Smooth muscle cell (in vitro differentiated cells): ENCODE data around the gene CNOT1. TPM values are rescaled to one million over a fixed set of nuclear protein-coding genes. Genes with fewer than 3 reads are reported as not detected.

ENCODE experiments used
- DNase-seq: peaks from one replicate; lab custom pipeline; 2025; ENCODE audit not compliant: unreplicated experiment; lab: John Stamatoyannopoulos, UW
- H2AFZ ChIP-seq: fragments of 200-600 bp; sonication (generic); 2 replicates; pipeline ENCODE4 v1.6.0; 2016; ENCODE audit warnings: antibody characterized with exemption, low read depth, mild to moderate bottlenecking
- H3F3A ChIP-seq: fragments of 200-600 bp; sonication (generic); 2 replicates; pipeline ENCODE4 v1.6.0; 2017; ENCODE audit warnings: antibody characterized with exemption, low read depth
- H3K27ac ChIP-seq: fragments of 200-600 bp; sonication (generic); 2 replicates; pipeline ENCODE4 v1.5.1; 2016; ENCODE audit warnings: low read depth, mild to moderate bottlenecking
- H3K27me3 ChIP-seq: fragments of 200-600 bp; sonication (generic); 2 replicates; pipeline ENCODE4 v1.6.1; 2016; ENCODE audit warnings: low read depth, mild to moderate bottlenecking
- H3K36me3 ChIP-seq: fragments of 200-600 bp; sonication (generic); 2 replicates; pipeline ENCODE4 v1.5.1; 2016; ENCODE audit warnings: low read depth
- H3K4me1 ChIP-seq: fragments of 200-600 bp; sonication (generic); 2 replicates; pipeline ENCODE4 v1.5.1; 2016; ENCODE audit warnings: low read depth
- H3K4me2 ChIP-seq: fragments of 200-600 bp; sonication (generic); 2 replicates; pipeline ENCODE4 v1.6.0; 2016; ENCODE audit warnings: mild to moderate bottlenecking
- H3K4me3 ChIP-seq: fragments of 200-600 bp; sonication (generic); 2 replicates; pipeline ENCODE4 v1.5.1; 2016; ENCODE audit warnings: mild to moderate bottlenecking
- H3K79me2 ChIP-seq: fragments of 200-600 bp; sonication (generic); 2 replicates; pipeline ENCODE4 v1.6.0; 2016; ENCODE audit warnings: low read depth, mild to moderate bottlenecking
- H3K9ac ChIP-seq: fragments of 200-600 bp; sonication (generic); 2 replicates; pipeline ENCODE4 v1.6.0; 2016; ENCODE audit warnings: low read depth
- H3K9me3 ChIP-seq: fragments of 200-600 bp; sonication (generic); replicated peaks from 2 replicates; pipeline ENCODE4 v1.5.1; 2016; ENCODE audit warnings: low read depth
- H4K20me1 ChIP-seq: fragments of 200-600 bp; sonication (generic); 2 replicates; pipeline ENCODE4 v1.6.0; 2016; ENCODE audit warnings: low read depth
- whole genome bisulfite sequencing: methylation state at CpG from one replicate; pipeline ENCODE4 v1.1.7; 2016; ENCODE audit warnings: low lambda C conversion rate; 5-methylcytosine and 5-hydroxymethylcytosine counted together
- polyA plus RNA-seq: library from polyadenylated mRNA; unstranded; fragments of >200 nt; fragmentation: Nextera tagmentation; extraction: Ambion mirVana; gene quantifications from 2 replicates; pipeline ENCODE4 v1.2.1, GENCODE V29; 2016
- total RNA-seq: library from RNA; depleted of rRNA; stranded (reverse); fragments of >200 nt; gene quantifications from 2 replicates; pipeline ENCODE4 v1.2.3, GENCODE V29; 2014
- TF ChIP-seq, protein P1 (sequence below): fragments of 200-600 bp; sonication (generic); IDR thresholded peaks from 2 replicates; pipeline ENCODE4 v1.5.1; 2017; ENCODE audit warnings: borderline replicate concordance, mild to moderate bottlenecking, antibody characterized with exemption; ENCODE audit not compliant: insufficient read depth, poor library complexity, severe bottlenecking

CNOT1 gene
- total and polyA plus RNA-seq, 2 experiments from 2014 or later: 42.6 to 88.4 TPM

DNA sequence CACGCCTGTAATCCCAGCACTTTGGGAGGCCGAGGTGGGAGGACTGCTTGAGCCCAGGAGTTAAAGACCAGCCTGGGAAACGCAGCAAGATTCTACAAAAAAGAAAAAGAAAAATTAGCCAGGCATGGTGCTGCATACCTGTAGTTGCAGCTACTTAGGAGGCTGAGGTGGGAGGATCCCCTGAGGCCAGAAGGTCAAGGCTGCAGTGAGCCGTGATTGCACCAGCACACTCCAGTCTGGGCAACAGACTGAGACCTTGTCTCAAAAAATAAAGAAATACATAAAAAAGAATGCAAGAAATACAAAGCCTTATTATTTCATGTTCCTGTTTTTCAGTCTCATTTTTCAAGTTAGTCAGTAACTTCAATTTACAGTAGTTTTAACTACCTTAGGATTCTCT, 5.9 kb upstream of the CNOT1 start:
- TF ChIP-seq, protein P1, sequence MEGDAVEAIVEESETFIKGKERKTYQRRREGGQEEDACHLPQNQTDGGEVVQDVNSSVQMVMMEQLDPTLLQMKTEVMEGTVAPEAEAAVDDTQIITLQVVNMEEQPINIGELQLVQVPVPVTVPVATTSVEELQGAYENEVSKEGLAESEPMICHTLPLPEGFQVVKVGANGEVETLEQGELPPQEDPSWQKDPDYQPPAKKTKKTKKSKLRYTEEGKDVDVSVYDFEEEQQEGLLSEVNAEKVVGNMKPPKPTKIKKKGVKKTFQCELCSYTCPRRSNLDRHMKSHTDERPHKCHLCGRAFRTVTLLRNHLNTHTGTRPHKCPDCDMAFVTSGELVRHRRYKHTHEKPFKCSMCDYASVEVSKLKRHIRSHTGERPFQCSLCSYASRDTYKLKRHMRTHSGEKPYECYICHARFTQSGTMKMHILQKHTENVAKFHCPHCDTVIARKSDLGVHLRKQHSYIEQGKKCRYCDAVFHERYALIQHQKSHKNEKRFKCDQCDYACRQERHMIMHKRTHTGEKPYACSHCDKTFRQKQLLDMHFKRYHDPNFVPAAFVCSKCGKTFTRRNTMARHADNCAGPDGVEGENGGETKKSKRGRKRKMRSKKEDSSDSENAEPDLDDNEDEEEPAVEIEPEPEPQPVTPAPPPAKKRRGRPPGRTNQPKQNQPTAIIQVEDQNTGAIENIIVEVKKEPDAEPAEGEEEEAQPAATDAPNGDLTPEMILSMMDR: no peak
- no peaks in the 10 kb centered on the region for H3K36me3 ChIP-seq

DNA sequence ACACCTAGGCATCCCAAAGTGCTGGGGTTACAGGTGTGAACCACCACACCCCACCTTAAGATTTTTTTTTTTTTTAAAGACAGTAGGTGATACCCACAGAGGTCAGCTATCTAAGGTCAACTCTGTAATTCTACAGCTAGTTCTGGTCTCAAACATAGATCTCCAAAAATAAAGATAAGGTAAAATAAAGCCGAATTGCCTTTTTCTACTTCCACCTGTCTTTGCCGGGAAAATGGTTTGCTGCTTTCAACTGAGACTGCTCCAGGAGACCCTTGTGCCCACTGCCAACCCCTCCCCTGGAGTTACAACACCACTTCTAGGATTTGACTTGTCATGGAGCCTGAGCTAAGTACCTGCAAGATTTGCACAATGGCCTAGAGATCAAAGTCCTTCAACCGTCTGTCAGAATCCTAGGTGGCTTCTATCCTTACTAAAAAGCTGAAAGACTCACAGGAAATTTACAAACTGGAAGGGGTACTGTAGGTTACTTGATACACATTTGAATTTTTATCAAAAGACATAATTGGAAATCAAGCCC, 4.7 kb upstream of the CNOT1 start:
- Histone ChIP-seq H3K4me3 (no peak overlapping the region), H3K9me3 (no peaks in the 10 kb centered on the region), H3K4me1 (no peaks in the 10 kb centered on the region), H3F3A (peaks cover 7% of the 10 kb centered on the region), H3K9ac (no peak overlapping the region), H2AFZ (no peak overlapping the region), H3K27me3 (no peaks in the 10 kb centered on the region), H4K20me1 (no peaks in the 10 kb centered on the region), H3K36me3 (no peaks in the 10 kb centered on the region), H3K4me2 (no peak overlapping the region), H3K79me2 (peaks cover 1% of the 10 kb centered on the region), H3K27ac (no peak overlapping the region)
- no peak for DNase-seq
- TF ChIP-seq, protein P1: no peak
- 73% methylated on average over 3 of the region's 3 CpGs for WGBS

More for the DNA sequence above, 5.9 kb upstream of the CNOT1 start:
- Histone ChIP-seq H3K9ac (no peak overlapping the region), H3K4me2 (no peak overlapping the region), H3K27ac (no peak overlapping the region), H3K4me3 (no peak overlapping the region), H4K20me1 (no peaks in the 10 kb centered on the region), H3K27me3 (no peaks in the 10 kb centered on the region), H3K9me3 (no peaks in the 10 kb centered on the region), H3K79me2 (no peaks in the 10 kb centered on the region), H3F3A (peaks cover 7% of the 10 kb centered on the region), H3K4me1 (no peaks in the 10 kb centered on the region), H2AFZ (no peak overlapping the region)
- DNase-seq: no peak
- 92% methylated on average over 4 of the region's 4 CpGs for WGBS

DNA sequence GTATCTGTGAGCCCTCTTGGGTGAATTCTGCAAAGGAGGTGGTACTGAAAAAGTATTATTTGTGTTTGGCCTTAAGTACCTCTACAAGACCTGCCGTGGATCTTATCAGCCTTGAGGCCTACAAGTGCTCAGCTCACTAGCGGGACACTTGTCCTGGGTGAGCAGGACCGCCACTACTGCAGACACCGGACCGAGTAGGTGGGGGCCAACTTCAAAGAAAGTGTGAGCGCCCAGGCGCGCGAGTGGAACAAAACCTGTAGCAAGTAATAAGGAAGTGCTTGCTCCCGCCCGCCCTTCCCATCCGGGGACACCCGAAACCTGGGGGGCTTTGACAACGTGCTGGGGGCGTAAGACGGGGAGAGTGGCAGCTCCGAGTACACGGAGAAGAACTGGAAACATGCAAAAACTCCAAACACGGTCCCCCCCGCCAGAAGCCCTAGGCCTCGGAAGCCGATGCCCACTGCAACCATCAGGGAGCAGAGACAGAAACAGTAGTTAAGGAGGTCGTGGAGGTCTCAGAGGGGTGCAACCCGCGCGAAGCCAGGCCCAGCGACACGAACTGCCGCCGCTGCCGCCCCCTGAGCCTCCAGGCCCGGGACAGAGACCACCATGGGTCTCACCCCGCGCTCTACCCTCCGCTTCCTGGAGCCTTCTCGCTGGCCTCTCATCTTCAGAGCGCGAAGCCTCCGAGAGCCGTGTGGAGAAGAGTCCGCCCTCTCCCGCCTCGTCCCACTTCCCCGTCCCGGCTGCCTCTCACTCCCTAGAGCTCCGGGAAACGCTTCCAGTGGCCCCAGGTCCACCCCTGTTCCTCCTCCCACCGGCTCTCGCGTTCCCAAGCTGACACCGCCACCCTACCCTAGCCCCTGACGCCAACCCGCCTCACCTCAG, 537 bp downstream of the CNOT1 start:
- peak overlapping the region; percentile 56 for H2AFZ ChIP-seq
- H3K4me3 ChIP-seq: peak overlapping the region; percentile 81
- H3K9ac ChIP-seq: peak overlapping the region; percentile 96
- H3K27ac ChIP-seq: peak overlapping the region; percentile 96
- H3K4me1 ChIP-seq: peaks cover 13% of the 10 kb centered on the region
- TF ChIP-seq, protein P1: no peak
- peak overlapping the region; percentile 92 for H3K4me2 ChIP-seq
- H4K20me1 ChIP-seq: peaks cover 49% of the 10 kb centered on the region
- DNase-seq: peak; percentile 32
- H3K9me3 ChIP-seq: no peaks in the 10 kb centered on the region
- 2% methylated on average over 52 of the region's 53 CpGs for WGBS
- peaks cover 3% of the 10 kb centered on the region for H3K36me3 ChIP-seq
- H3K79me2 ChIP-seq: peaks cover 54% of the 10 kb centered on the region
- H3K27me3 ChIP-seq: no peaks in the 10 kb centered on the region
- H3F3A ChIP-seq: no peaks in the 10 kb centered on the region
